Prostate gland (tissue), 2 donors: ENCODE measurements around the gene DHRS1. TPM values are rescaled to one million over a fixed set of nuclear protein-coding genes. Genes with fewer than 3 reads are reported as not detected.
A peak's percentile ranks its signal among the peaks of the same experiment; 100 is the strongest.

Experiments used
- DNase-seq: peaks from one replicate; pipeline ENCODE4 v3.0.0-alpha.2; 2019; ENCODE audit warnings: low spot score
- H3K27ac ChIP-seq, 2 donors: fragments of 200-600 bp; sonication (generic); 2 replicates each; pipeline ENCODE4 v1.5.1; 2017 to 2019
- H3K27me3 ChIP-seq: fragments of 200-600 bp; sonication (generic); replicated peaks from 2 replicates; pipeline ENCODE4 v1.5.1; 2019; ENCODE audit not compliant: insufficient read depth
- H3K36me3 ChIP-seq, 2 donors: fragments of 200-600 bp; sonication (generic); 1 replicate in 1 of 2; 2 replicates in 1 of 2; pipeline versions ENCODE4 v1.5.1 to v1.8.1; 2017 to 2019
- H3K4me1 ChIP-seq: fragments of 200-600 bp; sonication (generic); replicated peaks from 2 replicates; pipeline ENCODE4 v1.5.1; 2019
- H3K4me3 ChIP-seq, 2 donors: fragments of 200-600 bp; sonication (generic); 2 replicates each; pipeline ENCODE4 v1.5.1; 2017 to 2019
- H3K9me3 ChIP-seq: fragments of 200-600 bp; sonication (generic); 2 replicates; pipeline ENCODE4 v1.5.1; 2017
- POLR2A ChIP-seq: fragments of 450-650 bp; IDR thresholded peaks from one replicate; pipeline ENCODE4 v1.6.1; 2016; ENCODE audit warnings: antibody characterized with exemption, mild to moderate bottlenecking
- POLR2AphosphoS5 ChIP-seq: sonication (generic); formaldehyde crosslinking; IDR thresholded peaks from one replicate; pipeline ENCODE4 v1.6.1; 2017; ENCODE audit warnings: antibody characterized with exemption
- WGBS: methylation state at CpG from one replicate; pipeline ENCODE4 v1.1.5; 2018; 5-methylcytosine and 5-hydroxymethylcytosine counted together
- intact Hi-C: fragments of 100-400 bp; cut with DNase I; formaldehyde crosslinking; loops from one replicate; pipeline ENCODE4 v1.14.2; 2022
- total RNA-seq, 2 donors: library from RNA; depleted of rRNA; stranded (reverse); fragments of >200 nt; gene quantifications; one replicate each; pipeline ENCODE4 v1.1.0, GENCODE V29; 2016
- TF ChIP-seq, protein P1 (sequence below), 4 experiments: fragments of 200-600 bp in 2 of 4; fragments of 450-650 bp in 2 of 4; sonication (generic) in 2 of 4; IDR thresholded peaks; 1 replicate in 3 of 4; 2 replicates in 1 of 4; pipeline ENCODE4 v1.5.1; 2016 to 2019; ENCODE audit warnings: antibody characterized with exemption in 4 of 4, mild to moderate bottlenecking in 2 of 4, moderate library complexity in 2 of 4

The DHRS1 gene
- total RNA-seq, 2 donors from 2014 or later = 16.9 to 74.0 TPM

DNA sequence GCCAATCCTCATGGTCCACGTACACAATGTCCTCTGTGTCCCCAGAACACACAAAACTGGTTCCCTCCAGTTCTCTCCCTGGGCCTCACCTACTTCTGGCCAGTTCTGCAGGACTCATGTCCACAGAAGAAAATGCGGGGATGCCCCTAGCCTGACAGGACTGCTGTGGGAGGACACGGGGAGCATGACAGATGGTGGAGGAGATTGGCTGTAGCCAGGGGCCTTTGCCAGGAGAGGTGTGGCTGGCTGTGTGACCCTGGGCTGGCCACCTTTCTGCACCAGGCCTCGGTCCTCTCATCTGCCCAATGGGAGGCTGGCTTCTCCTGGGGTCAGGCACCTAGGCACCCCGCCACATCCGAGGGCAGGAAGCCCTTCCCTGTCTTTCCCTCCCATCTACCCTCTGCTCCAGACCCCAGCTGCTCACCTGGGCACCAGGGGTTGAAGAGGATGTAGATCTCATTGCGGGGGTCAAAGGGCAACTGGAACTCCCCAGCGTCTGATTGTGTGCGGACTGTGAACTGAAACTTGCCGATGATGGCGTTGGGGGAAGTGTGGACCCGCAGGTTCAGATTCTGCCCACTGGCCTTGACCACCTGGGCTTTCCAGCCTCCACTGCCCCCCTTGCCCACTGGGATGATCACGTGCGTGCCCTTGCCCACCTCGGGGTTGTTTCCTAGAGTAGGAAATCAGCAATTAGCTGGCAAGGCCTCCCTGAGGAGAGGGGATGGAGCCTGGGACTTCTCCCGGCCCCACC, 39.4 kb downstream of the DHRS1 start:
- peak overlapping the region; percentile 15 to 34 for H3K27ac ChIP-seq

DNA sequence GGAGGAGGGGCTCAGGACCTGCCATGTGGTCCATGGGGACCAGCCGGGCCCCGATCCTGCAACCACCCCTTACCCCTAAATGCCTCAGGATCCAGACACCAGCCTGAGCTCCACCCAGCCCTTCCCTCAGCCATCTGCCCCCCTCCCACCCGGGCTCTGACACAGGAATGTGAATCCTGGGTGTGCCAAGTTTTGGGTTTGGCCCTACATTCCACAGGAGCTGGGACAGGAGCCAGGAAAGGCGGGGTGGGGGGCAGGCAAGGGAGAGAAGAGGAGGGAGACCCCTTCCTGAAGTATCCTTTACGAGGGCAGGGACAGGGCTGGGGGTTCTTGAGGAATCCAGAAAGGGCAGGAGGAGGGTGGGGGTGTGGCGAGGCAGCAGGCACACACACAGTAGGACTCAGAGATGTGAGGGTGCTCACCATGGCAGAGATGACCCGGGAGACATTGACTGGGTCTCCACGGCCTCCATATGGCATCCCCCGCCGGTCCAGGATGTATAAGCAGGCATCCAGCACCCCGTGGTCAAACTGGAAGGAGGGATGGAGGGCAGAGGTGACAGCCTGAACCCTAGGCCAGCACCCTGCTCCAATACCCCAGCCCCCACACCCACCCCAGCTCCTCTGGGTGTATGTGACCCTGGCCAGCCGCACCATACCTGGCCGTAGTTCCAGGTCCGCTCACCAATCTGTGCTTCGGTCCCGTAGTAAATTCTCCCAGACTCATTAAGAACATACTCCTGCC, 40.1 kb downstream of the DHRS1 start:
- intact Hi-C loops = no loop called here

More for the DNA sequence above, 39.4 kb downstream of the DHRS1 start:
- H3K36me3 ChIP-seq = no peaks in the 10 kb centered on the region
- TF ChIP-seq, protein P1, sequence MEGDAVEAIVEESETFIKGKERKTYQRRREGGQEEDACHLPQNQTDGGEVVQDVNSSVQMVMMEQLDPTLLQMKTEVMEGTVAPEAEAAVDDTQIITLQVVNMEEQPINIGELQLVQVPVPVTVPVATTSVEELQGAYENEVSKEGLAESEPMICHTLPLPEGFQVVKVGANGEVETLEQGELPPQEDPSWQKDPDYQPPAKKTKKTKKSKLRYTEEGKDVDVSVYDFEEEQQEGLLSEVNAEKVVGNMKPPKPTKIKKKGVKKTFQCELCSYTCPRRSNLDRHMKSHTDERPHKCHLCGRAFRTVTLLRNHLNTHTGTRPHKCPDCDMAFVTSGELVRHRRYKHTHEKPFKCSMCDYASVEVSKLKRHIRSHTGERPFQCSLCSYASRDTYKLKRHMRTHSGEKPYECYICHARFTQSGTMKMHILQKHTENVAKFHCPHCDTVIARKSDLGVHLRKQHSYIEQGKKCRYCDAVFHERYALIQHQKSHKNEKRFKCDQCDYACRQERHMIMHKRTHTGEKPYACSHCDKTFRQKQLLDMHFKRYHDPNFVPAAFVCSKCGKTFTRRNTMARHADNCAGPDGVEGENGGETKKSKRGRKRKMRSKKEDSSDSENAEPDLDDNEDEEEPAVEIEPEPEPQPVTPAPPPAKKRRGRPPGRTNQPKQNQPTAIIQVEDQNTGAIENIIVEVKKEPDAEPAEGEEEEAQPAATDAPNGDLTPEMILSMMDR (IDR thresholded peaks at IDR 0.05) = no peak
- no peak for TF ChIP-seq POLR2AphosphoS5
- TF ChIP-seq POLR2A = no peak
- DNase-seq = peak; percentile 23
- no peaks in the 10 kb centered on the region for H3K9me3 ChIP-seq
- H3K4me3 ChIP-seq = no peak overlapping the region
- H3K4me1 ChIP-seq = no peaks in the 10 kb centered on the region
- intact Hi-C loops = no loop called here
- WGBS = 79% methylated on average over 14 of the region's 16 CpGs
- no peaks in the 10 kb centered on the region for H3K27me3 ChIP-seq

DNA sequence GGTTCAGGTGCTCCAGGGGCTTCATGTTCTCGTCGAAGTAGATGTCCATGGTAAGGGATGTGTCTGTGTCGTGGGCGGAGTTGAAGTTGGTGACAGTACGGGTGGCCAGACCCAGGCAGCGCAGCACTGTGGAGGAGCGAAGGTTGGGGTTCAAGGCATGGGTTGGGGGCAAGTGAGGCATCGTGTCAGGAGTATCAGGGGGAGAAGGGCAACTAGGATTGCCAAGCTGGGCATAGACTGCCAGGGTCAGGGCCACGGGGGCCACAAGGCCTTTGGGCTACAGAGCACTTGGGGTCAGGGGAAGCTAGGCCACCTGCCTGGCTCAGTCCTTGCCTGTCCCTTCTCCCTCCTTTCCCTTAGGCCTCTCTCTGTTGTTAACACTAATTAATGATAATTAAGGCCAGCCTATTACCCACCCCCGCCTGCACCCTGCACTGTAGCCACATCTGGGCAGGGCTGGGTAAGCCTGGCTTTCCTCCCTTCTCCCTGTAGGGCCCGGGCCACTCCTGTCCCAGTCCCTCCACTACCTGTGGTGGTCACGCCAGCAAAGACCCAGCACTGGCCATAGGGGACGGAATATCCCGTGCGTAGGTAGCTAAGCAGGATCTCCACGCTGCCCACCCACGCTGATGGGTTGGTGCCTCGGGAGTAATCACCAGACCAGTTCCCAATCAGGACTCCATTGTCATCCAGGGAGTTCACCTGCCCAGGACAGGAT, 40.9 kb downstream of the DHRS1 start:
- no peaks in the 10 kb centered on the region for H3K4me1 ChIP-seq
- no peaks in the 10 kb centered on the region for H3K36me3 ChIP-seq
- 76% methylated on average over 18 of the region's 18 CpGs for WGBS
- H3K27me3 ChIP-seq = no peaks in the 10 kb centered on the region
- no peak for TF ChIP-seq POLR2AphosphoS5
- TF ChIP-seq, protein P1 (IDR thresholded peaks at IDR 0.05) = no peak
- intact Hi-C loops = no loop called here
- H3K4me3 ChIP-seq = no peak overlapping the region
- peak overlapping the region in 1 of 2 donors; percentile 15 for H3K27ac ChIP-seq
- no peaks in the 10 kb centered on the region for H3K9me3 ChIP-seq
- DNase-seq = no peak

More for the DNA sequence above, 40.1 kb downstream of the DHRS1 start:
- Histone ChIP-seq H3K27me3 (no peaks in the 10 kb centered on the region), H3K4me1 (no peaks in the 10 kb centered on the region), H3K4me3 (no peak overlapping the region), H3K36me3 (no peaks in the 10 kb centered on the region), H3K27ac (peak overlapping the region; percentile 15 to 34), H3K9me3 (no peaks in the 10 kb centered on the region)
- TF ChIP-seq POLR2A (no peak), POLR2AphosphoS5 (no peak)
- TF ChIP-seq, protein P1 (IDR thresholded peaks at IDR 0.05) = no peak
- DNase-seq = peak; percentile 29
- WGBS = 61% methylated on average over 16 of the region's 16 CpGs

DNA sequence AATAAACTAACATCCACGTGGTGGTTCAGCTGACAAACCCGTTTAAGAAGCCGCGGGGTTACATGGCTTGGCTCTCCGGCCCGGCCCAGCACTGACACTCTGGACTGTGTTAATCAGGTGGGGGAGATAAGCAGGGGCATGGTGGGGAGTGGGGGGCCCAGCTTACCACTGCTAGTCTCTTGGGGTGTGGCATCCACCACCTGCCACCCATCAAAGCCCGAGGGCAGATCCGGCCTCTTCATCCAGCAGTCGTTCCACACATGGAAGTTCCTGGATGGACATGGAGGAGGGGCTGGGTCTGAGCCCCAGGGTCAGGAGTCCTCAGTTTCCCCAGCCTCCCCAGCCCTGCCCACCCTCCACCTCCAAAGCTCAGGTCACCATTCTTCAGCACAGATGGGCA, 41.5 kb downstream of the DHRS1 start:
- 88% methylated on average over 9 of the region's 9 CpGs for WGBS
- H3K4me3 ChIP-seq = no peak overlapping the region
- no peaks in the 10 kb centered on the region for H3K9me3 ChIP-seq
- no peak overlapping the region for H3K27ac ChIP-seq
- intact Hi-C loops = no loop called here
- H3K36me3 ChIP-seq = no peaks in the 10 kb centered on the region
- TF ChIP-seq, protein P1 (IDR thresholded peaks at IDR 0.05) = no peak
- TF ChIP-seq POLR2A (no peak), POLR2AphosphoS5 (no peak)
- H3K4me1 ChIP-seq = no peaks in the 10 kb centered on the region
- no peaks in the 10 kb centered on the region for H3K27me3 ChIP-seq
- DNase-seq = no peak
